ENCODE measurements around the gene DIDO1. TPM values are rescaled to one million over a fixed set of nuclear protein-coding genes. Genes with fewer than 3 reads are reported as not detected.

Gene DIDO1
- total and polyA plus RNA-seq, 9 of the 15 experiments (the other 6 are each of a cell fraction or from before 2014, with no cell fraction given): 4.4 to 46.8 (median 31.2) TPM

DNA sequence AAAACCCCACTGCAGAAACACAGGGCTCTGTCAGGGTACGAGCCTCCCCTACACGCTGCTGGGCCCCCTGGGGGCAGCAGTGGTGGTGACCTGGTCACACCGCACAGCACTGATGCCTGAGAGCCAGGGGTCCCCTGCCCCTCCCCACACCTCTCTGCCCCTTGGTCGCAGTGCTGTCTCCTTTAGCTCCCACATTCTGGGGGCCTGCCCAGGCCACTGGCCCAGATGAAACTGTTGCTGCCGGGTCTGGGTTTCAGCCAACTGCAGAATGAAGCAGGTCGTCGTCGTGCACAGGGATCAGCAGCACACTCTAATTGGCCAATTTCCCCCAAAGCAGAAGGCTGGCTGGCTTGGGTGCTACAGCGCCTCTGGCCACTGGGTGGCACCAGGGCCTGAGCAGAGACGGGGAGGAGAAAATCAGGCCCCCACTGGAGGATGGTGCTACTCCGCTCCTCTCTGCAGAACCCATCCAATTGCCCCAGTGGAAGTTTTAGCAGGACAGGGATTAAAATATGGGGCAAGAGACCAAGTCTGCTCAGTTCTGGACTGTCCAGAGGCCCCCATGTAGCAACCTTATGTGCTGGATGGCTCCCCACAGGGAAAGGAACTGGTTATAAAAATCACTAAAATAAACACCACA, 26.1 kb downstream of the DIDO1 start (continued):
- TF ChIP-seq, protein P1, sequence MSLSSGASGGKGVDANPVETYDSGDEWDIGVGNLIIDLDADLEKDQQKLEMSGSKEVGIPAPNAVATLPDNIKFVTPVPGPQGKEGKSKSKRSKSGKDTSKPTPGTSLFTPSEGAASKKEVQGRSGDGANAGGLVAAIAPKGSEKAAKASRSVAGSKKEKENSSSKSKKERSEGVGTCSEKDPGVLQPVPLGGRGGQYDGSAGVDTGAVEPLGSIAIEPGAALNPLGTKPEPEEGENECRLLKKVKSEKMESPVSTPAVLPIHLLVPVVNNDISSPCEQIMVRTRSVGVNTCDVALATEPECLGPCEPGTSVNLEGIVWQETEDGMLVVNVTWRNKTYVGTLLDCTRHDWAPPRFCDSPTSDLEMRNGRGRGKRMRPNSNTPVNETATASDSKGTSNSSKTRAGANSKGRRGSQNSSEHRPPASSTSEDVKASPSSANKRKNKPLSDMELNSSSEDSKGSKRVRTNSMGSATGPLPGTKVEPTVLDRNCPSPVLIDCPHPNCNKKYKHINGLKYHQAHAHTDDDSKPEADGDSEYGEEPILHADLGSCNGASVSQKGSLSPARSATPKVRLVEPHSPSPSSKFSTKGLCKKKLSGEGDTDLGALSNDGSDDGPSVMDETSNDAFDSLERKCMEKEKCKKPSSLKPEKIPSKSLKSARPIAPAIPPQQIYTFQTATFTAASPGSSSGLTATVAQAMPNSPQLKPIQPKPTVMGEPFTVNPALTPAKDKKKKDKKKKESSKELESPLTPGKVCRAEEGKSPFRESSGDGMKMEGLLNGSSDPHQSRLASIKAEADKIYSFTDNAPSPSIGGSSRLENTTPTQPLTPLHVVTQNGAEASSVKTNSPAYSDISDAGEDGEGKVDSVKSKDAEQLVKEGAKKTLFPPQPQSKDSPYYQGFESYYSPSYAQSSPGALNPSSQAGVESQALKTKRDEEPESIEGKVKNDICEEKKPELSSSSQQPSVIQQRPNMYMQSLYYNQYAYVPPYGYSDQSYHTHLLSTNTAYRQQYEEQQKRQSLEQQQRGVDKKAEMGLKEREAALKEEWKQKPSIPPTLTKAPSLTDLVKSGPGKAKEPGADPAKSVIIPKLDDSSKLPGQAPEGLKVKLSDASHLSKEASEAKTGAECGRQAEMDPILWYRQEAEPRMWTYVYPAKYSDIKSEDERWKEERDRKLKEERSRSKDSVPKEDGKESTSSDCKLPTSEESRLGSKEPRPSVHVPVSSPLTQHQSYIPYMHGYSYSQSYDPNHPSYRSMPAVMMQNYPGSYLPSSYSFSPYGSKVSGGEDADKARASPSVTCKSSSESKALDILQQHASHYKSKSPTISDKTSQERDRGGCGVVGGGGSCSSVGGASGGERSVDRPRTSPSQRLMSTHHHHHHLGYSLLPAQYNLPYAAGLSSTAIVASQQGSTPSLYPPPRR (CRISPR knock-in tag; IDR thresholded peaks at IDR 0.05; ENCODE audit: borderline replicate concordance): no peak
- TF ChIP-seq, protein P2, sequence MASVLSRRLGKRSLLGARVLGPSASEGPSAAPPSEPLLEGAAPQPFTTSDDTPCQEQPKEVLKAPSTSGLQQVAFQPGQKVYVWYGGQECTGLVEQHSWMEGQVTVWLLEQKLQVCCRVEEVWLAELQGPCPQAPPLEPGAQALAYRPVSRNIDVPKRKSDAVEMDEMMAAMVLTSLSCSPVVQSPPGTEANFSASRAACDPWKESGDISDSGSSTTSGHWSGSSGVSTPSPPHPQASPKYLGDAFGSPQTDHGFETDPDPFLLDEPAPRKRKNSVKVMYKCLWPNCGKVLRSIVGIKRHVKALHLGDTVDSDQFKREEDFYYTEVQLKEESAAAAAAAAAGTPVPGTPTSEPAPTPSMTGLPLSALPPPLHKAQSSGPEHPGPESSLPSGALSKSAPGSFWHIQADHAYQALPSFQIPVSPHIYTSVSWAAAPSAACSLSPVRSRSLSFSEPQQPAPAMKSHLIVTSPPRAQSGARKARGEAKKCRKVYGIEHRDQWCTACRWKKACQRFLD (CRISPR knock-in tag; IDR thresholded peaks at IDR 0.05): no peak
- TF ChIP-seq, protein P3, sequence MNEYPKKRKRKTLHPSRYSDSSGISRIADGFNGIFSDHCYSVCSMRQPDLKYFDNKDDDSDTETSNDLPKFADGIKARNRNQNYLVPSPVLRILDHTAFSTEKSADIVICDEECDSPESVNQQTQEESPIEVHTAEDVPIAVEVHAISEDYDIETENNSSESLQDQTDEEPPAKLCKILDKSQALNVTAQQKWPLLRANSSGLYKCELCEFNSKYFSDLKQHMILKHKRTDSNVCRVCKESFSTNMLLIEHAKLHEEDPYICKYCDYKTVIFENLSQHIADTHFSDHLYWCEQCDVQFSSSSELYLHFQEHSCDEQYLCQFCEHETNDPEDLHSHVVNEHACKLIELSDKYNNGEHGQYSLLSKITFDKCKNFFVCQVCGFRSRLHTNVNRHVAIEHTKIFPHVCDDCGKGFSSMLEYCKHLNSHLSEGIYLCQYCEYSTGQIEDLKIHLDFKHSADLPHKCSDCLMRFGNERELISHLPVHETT (CRISPR knock-in tag; conservative IDR thresholded peaks at IDR 0.05 in 1 of 2, IDR thresholded peaks at IDR 0.05 in 1 of 2): no peak
- no peak for TF ChIP-seq ATF1 (CRISPR knock-in tag; IDR thresholded peaks at IDR 0.05)
- no peak for TF ChIP-seq ATF1 (tag; IDR thresholded peaks at IDR 0.05)
- TF ChIP-seq GTF3C2 (IDR thresholded peaks at IDR 0.05; ENCODE audit: borderline replicate concordance, extremely low read depth, insufficient read length): no peak
- TF ChIP-seq FOS (IDR thresholded peaks at IDR 0.05; ENCODE audit: extremely low read depth, insufficient read length): no peak
- no peak for TF ChIP-seq TSHZ1 (CRISPR knock-in tag; IDR thresholded peaks at IDR 0.05)
- no peak for TF ChIP-seq BRCA1 (IDR thresholded peaks at IDR 0.05)
- TF ChIP-seq BRCA1 (CRISPR knock-in tag; IDR thresholded peaks at IDR 0.05): no peak
- peak; percentile 79 for TF ChIP-seq RBM22 (IDR thresholded peaks at IDR 0.05; ENCODE audit: low read depth, low read length, poor library complexity, severe bottlenecking)

All from K562 (cell line).